Esophagus (tissue), 2 donors: ENCODE results near the gene PBLD. TPM values are rescaled to one million over a fixed set of nuclear protein-coding genes. Genes with fewer than 3 reads are reported as not detected.
"Not testable (repeated sequence)": the region's sequence is repeated elsewhere in the genome, so short reads cannot be mapped to it uniquely, and the experiment has no call there.

Experiments used
- H3K27ac ChIP-seq, 2 donors: one replicate each; pipeline ENCODE4 v1.5.1; 2013; ENCODE audit warnings: low read depth in 2 of 2, mild to moderate bottlenecking in 2 of 2, inconsistent platforms in 1 of 2, low read length in 1 of 2, moderate library complexity in 1 of 2
- H3K27me3 ChIP-seq, 2 donors: one replicate each; pipeline ENCODE4 v1.6.1; 2013; ENCODE audit warnings: low read length in 2 of 2, control low read depth in 1 of 2, mild to moderate bottlenecking in 1 of 2; ENCODE audit not compliant: insufficient read depth in 2 of 2, control insufficient read depth in 1 of 2
- H3K36me3 ChIP-seq, 2 donors: one replicate each; pipeline ENCODE4 v1.6.1; 2013; ENCODE audit warnings: low read length in 1 of 2; ENCODE audit not compliant: control insufficient read depth in 2 of 2, insufficient read depth in 2 of 2
- H3K4me1 ChIP-seq, 2 donors: one replicate each; pipeline ENCODE4 v1.6.1; 2013; ENCODE audit warnings: low read length in 1 of 2; ENCODE audit not compliant: control insufficient read depth in 2 of 2, insufficient read depth in 2 of 2
- H3K4me3 ChIP-seq, 2 donors: one replicate each; pipeline ENCODE4 v1.5.1; 2013; ENCODE audit warnings: low read length in 2 of 2, mild to moderate bottlenecking in 2 of 2, low read depth in 1 of 2, moderate library complexity in 1 of 2
- H3K9me3 ChIP-seq, 2 donors: one replicate each; pipeline ENCODE4 v1.6.1; 2013; ENCODE audit warnings: mild to moderate bottlenecking in 2 of 2, low read depth in 1 of 2, low read length in 1 of 2, moderate library complexity in 1 of 2; ENCODE audit not compliant: control insufficient read depth in 2 of 2, insufficient read depth in 1 of 2
- whole genome bisulfite sequencing, 2 donors: extraction: QIAGEN DNeasy Blood & Tissue Kit; methylation state at CpG; one replicate each; pipeline ENCODE4 v1.1.7; 2013; 5-methylcytosine and 5-hydroxymethylcytosine counted together
- polyA plus RNA-seq, 2 donors: library from polyadenylated mRNA; stranded (reverse); fragments of 200-250 nt; gene quantifications; one replicate each; pipeline ENCODE4 v1.2.3, GENCODE V29; 2013
- donor health status: healthy with polysubstance abuse.
- donor health status: Bipolar disorder and iron deficiency.

The PBLD gene
- polyA plus RNA-seq, 2 donors, result 1.1 to 1.2 TPM

DNA sequence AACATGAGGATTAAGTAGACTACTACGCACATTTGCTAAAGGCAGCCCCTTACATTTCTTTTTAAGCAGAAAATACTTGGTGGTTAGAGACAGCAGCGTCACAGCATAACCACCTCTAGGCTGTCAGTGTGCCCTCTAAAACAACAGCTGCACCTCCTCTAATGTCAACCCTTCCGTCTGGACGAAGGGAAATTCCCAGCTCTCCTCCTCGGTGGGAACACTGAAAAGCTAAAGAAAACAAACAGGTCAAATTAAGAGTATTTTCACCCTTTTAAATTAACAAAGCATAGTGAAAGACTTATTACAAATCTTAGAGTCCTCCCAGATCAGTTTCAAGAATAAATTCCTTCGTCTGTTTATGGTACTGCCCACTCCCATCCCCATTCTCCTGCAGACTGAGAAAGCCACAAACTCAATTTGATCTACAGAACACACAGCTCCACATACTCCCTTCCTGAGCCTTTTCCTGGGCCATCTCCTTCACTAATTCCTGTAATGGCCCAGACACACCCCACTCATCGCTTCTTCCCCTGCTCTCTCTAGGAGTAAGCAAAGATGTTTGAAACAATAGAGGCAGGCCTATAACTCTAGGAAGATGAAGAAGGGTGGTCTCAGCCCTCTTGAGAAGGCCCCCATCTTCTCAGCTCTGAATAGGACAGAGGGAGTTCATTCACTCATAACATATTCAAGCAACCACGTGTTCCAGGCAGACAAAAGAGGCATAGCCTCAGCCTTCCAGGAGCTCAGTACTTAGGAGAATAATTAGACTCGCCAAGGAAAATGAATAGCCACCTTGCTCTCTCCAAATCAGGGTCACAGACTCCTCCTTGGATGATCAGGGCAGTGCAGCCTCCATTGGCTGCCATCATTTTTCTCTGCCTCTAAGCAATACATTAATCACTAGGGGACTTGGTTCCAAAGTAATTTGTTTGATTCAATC is 48.4 kb downstream of the PBLD start:
- Histone ChIP-seq H3K4me3 (no peak overlapping the region), H3K4me1 (no peaks in the 10 kb centered on the region), H3K36me3 (no peaks in the 10 kb centered on the region), H3K9me3 (no peaks in the 10 kb centered on the region), H3K27me3 (no peaks in the 10 kb centered on the region), H3K27ac (no peak overlapping the region)
- WGBS, 2 donors, result 65 to 71% methylated on average over 9 of the region's 9 CpGs

- 97 to 98% methylated on average over 4 of the region's 4 CpGs for WGBS, 2 donors
- H3K9me3 ChIP-seq, result peaks cover 0 to 4% of the 10 kb centered on the region in 2 donors
- no peaks in the 10 kb centered on the region for H3K36me3 ChIP-seq
- no peak overlapping the region for H3K4me3 ChIP-seq
- no peak overlapping the region for H3K27ac ChIP-seq
- no peaks in the 10 kb centered on the region for H3K27me3 ChIP-seq
- H3K4me1 ChIP-seq, result no peaks in the 10 kb centered on the region
Measured at GRCh38 chr10:68280758-68281157, 52.0 kb downstream of the PBLD start.

GRCh38 chr10:68278906-68279753 is 53.6 kb downstream of the PBLD start:
- H3K27me3 ChIP-seq, H3K4me3 ChIP-seq, H3K36me3 ChIP-seq, H3K9me3 ChIP-seq, H3K27ac ChIP-seq, H3K4me1 ChIP-seq: not testable (repeated sequence)
- 97% methylated on average over 65 to 70 of the region's 70 CpGs for WGBS, 2 donors

DNA sequence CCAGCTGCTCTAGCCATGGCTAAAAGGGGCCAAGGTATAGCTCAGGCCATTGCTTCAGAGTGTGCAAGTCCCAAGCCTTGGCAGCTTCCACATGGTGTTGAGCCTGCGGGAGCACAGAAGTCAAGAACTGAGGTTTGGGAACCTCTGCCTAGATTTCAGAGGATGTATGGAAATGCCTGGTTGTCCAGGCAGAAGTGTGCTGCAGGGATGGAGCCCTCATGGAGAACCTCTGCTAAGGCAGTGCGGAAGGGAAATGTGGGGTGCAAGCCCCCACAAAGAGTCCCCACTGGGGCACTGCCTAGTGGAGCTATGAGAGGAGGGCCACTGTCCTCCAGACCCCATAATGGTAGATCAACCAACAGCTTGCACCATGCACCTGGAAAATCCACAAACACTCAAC is 54.9 kb downstream of the PBLD start:
- not testable (repeated sequence) for H3K4me1 ChIP-seq, H3K9me3 ChIP-seq
- WGBS, 2 donors, result 97% methylated on average over 2 of the region's 2 CpGs

DNA sequence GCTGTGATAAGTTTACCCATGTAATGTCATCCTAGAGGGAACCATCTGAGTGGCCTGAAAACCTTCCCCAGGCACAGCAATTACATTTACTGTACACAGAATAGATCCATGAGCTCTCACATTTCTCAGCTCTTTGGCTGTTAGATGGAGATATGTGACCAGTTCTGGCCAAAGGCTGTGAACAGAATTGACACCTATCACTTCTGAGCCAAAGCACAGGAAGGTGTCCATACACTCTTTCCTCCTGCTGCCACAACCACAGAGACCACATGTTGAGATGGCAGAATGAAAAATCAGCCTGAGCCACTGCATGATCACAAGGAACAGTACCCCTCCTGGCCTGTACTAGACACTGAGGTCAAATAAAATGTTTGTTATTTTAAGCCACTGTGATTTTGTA is 56.5 kb downstream of the PBLD start:
- Histone ChIP-seq H3K27ac (no peak overlapping the region), H3K9me3 (peaks cover 0 to 4% of the 10 kb centered on the region in 2 donors), H3K36me3 (no peaks in the 10 kb centered on the region)

More for the DNA sequence above, 54.9 kb downstream of the PBLD start:
- H3K4me3 ChIP-seq, H3K27ac ChIP-seq, H3K27me3 ChIP-seq, H3K36me3 ChIP-seq: not testable (repeated sequence)

GRCh38 chr10:68275600-68276126 is 57.1 kb downstream of the PBLD start:
- WGBS, 2 donors, result 92 to 97% methylated on average over 2 of the region's 2 CpGs
- H3K27me3 ChIP-seq, result no peaks in the 10 kb centered on the region

More for the DNA sequence above, 56.5 kb downstream of the PBLD start:
- Histone ChIP-seq H3K27me3 (no peaks in the 10 kb centered on the region), H3K4me3 (no peak overlapping the region), H3K4me1 (no peaks in the 10 kb centered on the region)

GRCh38 chr10:68272833-68273232 is 59.9 kb downstream of the PBLD start:
- no peak overlapping the region for H3K27ac ChIP-seq
- H3K27me3 ChIP-seq, result no peaks in the 10 kb centered on the region
- H3K9me3 ChIP-seq, result peaks cover 0 to under 1% of the 10 kb centered on the region in 2 donors
- H3K36me3 ChIP-seq, result no peaks in the 10 kb centered on the region
- no peak overlapping the region for H3K4me3 ChIP-seq
- no peaks in the 10 kb centered on the region for H3K4me1 ChIP-seq

More at GRCh38 chr10:68275600-68276126, 57.1 kb downstream of the PBLD start:
- no peak overlapping the region for H3K27ac ChIP-seq
- peaks cover 0 to 4% of the 10 kb centered on the region in 2 donors for H3K9me3 ChIP-seq
- no peak overlapping the region for H3K4me3 ChIP-seq
- no peaks in the 10 kb centered on the region for H3K4me1 ChIP-seq
- no peaks in the 10 kb centered on the region for H3K36me3 ChIP-seq

- no peaks in the 10 kb centered on the region for H3K36me3 ChIP-seq
- WGBS, 2 donors, result 64 to 73% methylated on average over 7 of the region's 7 CpGs
Measured at GRCh38 chr10:68271196-68271882, 61.4 kb downstream of the PBLD start.

More at GRCh38 chr10:68271196-68271882, 61.4 kb downstream of the PBLD start:
- H3K27ac ChIP-seq, result no peak overlapping the region
- no peaks in the 10 kb centered on the region for H3K9me3 ChIP-seq
- H3K4me3 ChIP-seq, result no peak overlapping the region
- no peaks in the 10 kb centered on the region for H3K27me3 ChIP-seq
- no peaks in the 10 kb centered on the region for H3K4me1 ChIP-seq
